HepG2 (cell line): ENCODE results near the gene CCNQ.
A peak's percentile ranks its signal among the peaks of the same experiment; 100 is the strongest.

Source experiments
- ARID4A ChIP-seq: sonication (generic); formaldehyde crosslinking; IDR thresholded peaks from 2 replicates; pipeline ENCODE4 v1.5.0; 2020; ENCODE audit warnings: mild to moderate bottlenecking, missing genetic modification reagents, borderline replicate concordance
- CTCF ChIP-seq: sonication (generic); formaldehyde crosslinking; IDR thresholded peaks from 2 replicates; pipeline ENCODE4 v1.5.0; 2020; ENCODE audit warnings: mild to moderate bottlenecking, missing genetic modification reagents, moderate library complexity
- ERF ChIP-seq: IDR thresholded peaks from 2 replicates; pipeline ENCODE4 v1.6.1; 2018; ENCODE audit warnings: missing biosample characterization, missing genetic modification reagents
- MAX ChIP-seq: IDR thresholded peaks from 2 replicates; pipeline ENCODE4 v1.6.1; 2012; ENCODE audit warnings: inconsistent platforms
- POLR2AphosphoS5 ChIP-seq: IDR thresholded peaks from 2 replicates; pipeline ENCODE4 v1.6.1; 2012; ENCODE audit warnings: low read depth, low read length
- SIX4 ChIP-seq: sonication (generic); formaldehyde crosslinking; IDR thresholded peaks from 2 replicates; pipeline ENCODE4 v1.4.0; 2020; ENCODE audit warnings: missing genetic modification reagents
- ZNF224 ChIP-seq: sonication (generic); formaldehyde crosslinking; IDR thresholded peaks from 2 replicates; pipeline ENCODE4 v1.5.0; 2020; ENCODE audit warnings: mild to moderate bottlenecking, missing genetic modification reagents
- ZNF549 ChIP-seq: sonication (generic); formaldehyde crosslinking; IDR thresholded peaks from 2 replicates; pipeline ENCODE4 v1.5.0; 2020; ENCODE audit warnings: missing genetic modification reagents
- ZZZ3 ChIP-seq: sonication (generic); formaldehyde crosslinking; IDR thresholded peaks from 2 replicates; pipeline ENCODE4 v1.4.0; 2020; ENCODE audit warnings: missing genetic modification reagents, mild to moderate bottlenecking, borderline replicate concordance

- 0 out of 2 replicates have a peak, but pooled peaks have one; percentile 20 for TF ChIP-seq ERF (CRISPR knock-in tag)
- TF ChIP-seq ARID4A (CRISPR knock-in tag), result peak; percentile 37; the same call in 1 of the 2 replicates
- TF ChIP-seq ZZZ3 (CRISPR knock-in tag), result no peak
- no peak for TF ChIP-seq POLR2AphosphoS5
- no peak for TF ChIP-seq ZNF224 (CRISPR knock-in tag)
- no peak for TF ChIP-seq CTCF (CRISPR knock-in tag)
- no peak for TF ChIP-seq SIX4 (CRISPR knock-in tag)
- no peak for TF ChIP-seq MAX
- no peak for TF ChIP-seq ZNF549 (CRISPR knock-in tag)
Measured at GRCh38 chrX:153634832-153635231, 35.9 kb upstream of the CCNQ start.
